Measurements from ENCODE around the gene MTM1.

MTM1 gene

DNA sequence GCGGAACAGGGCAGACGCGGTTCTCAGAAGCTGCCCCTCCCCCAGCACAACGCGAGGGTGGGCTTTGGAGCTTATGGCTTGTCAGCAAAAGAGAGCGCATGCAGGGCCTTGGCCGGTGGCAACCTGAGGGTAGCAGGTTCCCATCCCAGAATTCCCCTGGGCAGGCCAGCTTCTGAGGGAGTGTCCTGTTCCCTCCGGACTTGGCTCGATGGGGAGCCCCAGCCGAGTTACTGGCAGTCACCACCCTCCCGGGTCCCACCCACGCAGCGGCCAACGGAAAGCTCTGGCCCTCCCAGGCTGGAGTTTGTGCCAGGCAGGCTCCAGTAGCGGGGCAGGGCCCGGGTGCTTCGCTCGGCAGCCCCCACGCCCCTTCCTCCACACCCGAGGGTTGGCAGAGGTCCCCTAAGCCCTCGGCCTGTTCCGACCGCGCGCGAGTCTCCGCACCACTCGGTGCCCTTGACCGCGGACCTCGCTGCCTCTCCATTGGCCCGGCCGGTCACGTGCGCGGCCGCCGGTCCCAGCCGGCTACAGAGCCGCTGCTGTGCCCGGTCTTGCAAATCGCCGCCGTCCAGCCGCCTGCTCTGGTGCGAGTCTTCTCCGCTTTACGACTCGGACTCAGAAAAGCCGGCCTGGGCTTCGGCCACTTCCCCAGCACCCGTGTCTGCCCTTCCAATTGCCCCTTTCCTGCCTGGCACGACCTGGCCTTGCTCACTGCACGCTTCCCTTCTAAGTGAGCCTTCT, 20.9 kb upstream of the MTM1 start:
- TF ChIP-seq CTCF (IDR thresholded peaks at IDR 0.05) = no peak
- Histone ChIP-seq H3K9ac (no peak overlapping the region), H3K4me2 (ENCODE audit: low read length) (peak overlapping the region; percentile 48), H3K36me3 (ENCODE audit: control insufficient read depth, insufficient read depth, low read length) (no peaks in the 10 kb centered on the region), H3K27ac (peak overlapping the region; percentile 39), H3K79me2 (no peaks in the 10 kb centered on the region), H3K9me3 (ENCODE audit: control insufficient read depth, low read length) (no peaks in the 10 kb centered on the region), H3K4me1 (peaks cover 2% of the 10 kb centered on the region), H2AFZ (peak overlapping the region; percentile 74), H3K27me3 (ENCODE audit: control insufficient read depth, insufficient read depth, low read length) (no peaks in the 10 kb centered on the region), H3K4me3 (ENCODE audit: low read depth, low read length) (peak overlapping the region; percentile 34)

GRCh38 chrX:150548251-150548650, 20.2 kb upstream of the MTM1 start:
- Histone ChIP-seq H3K9ac (no peak overlapping the region), H3K4me2 (ENCODE audit: low read length) (no peak overlapping the region), H3K79me2 (no peaks in the 10 kb centered on the region), H3K4me1 (peaks cover 2% of the 10 kb centered on the region), H3K9me3 (ENCODE audit: control insufficient read depth, low read length) (no peaks in the 10 kb centered on the region), H3K27ac (no peak overlapping the region), H3K4me3 (ENCODE audit: low read depth, low read length) (no peak overlapping the region), H2AFZ (peak overlapping the region; percentile 74), H3K36me3 (ENCODE audit: control insufficient read depth, insufficient read depth, low read length) (no peaks in the 10 kb centered on the region), H3K27me3 (ENCODE audit: control insufficient read depth, insufficient read depth, low read length) (no peaks in the 10 kb centered on the region)
- TF ChIP-seq CTCF (IDR thresholded peaks at IDR 0.05) = no peak

DNA sequence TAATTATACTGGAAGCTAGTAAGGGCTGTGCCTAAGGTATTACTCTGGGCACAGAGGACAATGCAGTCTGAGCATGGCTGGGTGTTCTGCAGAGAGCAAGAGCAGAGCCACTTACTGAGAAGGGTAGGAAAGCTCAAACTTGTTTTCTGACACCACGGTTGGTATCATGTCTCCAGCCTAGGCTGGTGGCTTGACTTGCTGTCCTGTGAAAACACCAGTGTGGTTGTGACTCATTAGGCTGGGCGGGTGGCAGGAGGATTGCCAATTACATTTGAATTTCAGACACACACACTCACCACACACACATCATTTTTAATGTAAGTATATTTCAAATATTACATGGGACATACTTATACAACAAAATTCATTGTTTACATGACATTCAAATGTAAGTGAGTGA, 19.7 kb upstream of the MTM1 start:
- Histone ChIP-seq H2AFZ (no peak overlapping the region), H3K79me2 (no peaks in the 10 kb centered on the region), H3K4me3 (ENCODE audit: low read depth, low read length) (no peak overlapping the region), H3K27me3 (ENCODE audit: control insufficient read depth, insufficient read depth, low read length) (no peaks in the 10 kb centered on the region), H3K27ac (no peak overlapping the region), H3K36me3 (ENCODE audit: control insufficient read depth, insufficient read depth, low read length) (no peaks in the 10 kb centered on the region), H3K9me3 (ENCODE audit: control insufficient read depth, low read length) (no peaks in the 10 kb centered on the region), H3K9ac (no peak overlapping the region), H3K4me1 (peaks cover 2% of the 10 kb centered on the region), H3K4me2 (ENCODE audit: low read length) (no peak overlapping the region)
- no peak for TF ChIP-seq CTCF (IDR thresholded peaks at IDR 0.05)

DNA sequence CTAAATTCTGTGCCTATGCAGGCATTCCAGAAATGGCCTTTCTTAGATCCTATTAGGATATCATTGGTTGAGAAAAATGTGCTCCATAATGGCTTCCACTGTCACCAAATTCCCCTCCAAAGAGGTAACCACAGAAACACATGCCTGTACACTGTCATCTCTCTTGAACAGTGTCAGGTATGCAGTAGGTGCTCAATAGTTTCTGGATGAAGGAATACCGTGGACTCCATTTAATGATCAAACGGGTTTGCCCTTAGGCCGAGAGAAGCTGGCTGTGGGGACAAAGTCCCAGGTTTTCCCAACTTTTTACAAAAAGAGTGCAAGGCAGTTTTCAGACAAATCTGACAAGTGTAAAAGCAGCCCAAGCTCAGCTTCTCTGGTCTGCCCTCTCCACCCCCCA, 16.5 kb upstream of the MTM1 start:
- Histone ChIP-seq H3K79me2 (no peaks in the 10 kb centered on the region), H3K9ac (no peak overlapping the region), H3K4me2 (ENCODE audit: low read length) (no peak overlapping the region), H3K9me3 (ENCODE audit: control insufficient read depth, low read length) (no peaks in the 10 kb centered on the region), H3K27me3 (ENCODE audit: control insufficient read depth, insufficient read depth, low read length) (no peaks in the 10 kb centered on the region), H3K4me1 (peaks cover 2% of the 10 kb centered on the region), H3K4me3 (ENCODE audit: low read depth, low read length) (no peak overlapping the region), H3K36me3 (ENCODE audit: control insufficient read depth, insufficient read depth, low read length) (no peaks in the 10 kb centered on the region), H2AFZ (no peak overlapping the region), H3K27ac (no peak overlapping the region)
- no peak for TF ChIP-seq CTCF (IDR thresholded peaks at IDR 0.05)

GRCh38 chrX:150558424-150558823, 10.0 kb upstream of the MTM1 start:
- no peaks in the 10 kb centered on the region for H3K4me1 ChIP-seq
- H2AFZ ChIP-seq = no peak overlapping the region
- no peak for TF ChIP-seq CTCF (IDR thresholded peaks at IDR 0.05)
- H3K4me2 ChIP-seq (ENCODE audit: low read length) = no peak overlapping the region
- H3K79me2 ChIP-seq = no peaks in the 10 kb centered on the region
- H3K36me3 ChIP-seq (ENCODE audit: control insufficient read depth, insufficient read depth, low read length) = no peaks in the 10 kb centered on the region
- H3K9ac ChIP-seq = no peak overlapping the region
- no peaks in the 10 kb centered on the region for H3K27me3 ChIP-seq (ENCODE audit: control insufficient read depth, insufficient read depth, low read length)
- H3K4me3 ChIP-seq (ENCODE audit: low read depth, low read length) = no peak overlapping the region
- no peaks in the 10 kb centered on the region for H3K9me3 ChIP-seq (ENCODE audit: control insufficient read depth, low read length)
- H3K27ac ChIP-seq = no peak overlapping the region
